ENCODE data around the gene SAP25.
"Not testable (repeated sequence)": the region's sequence is repeated elsewhere in the genome, so short reads cannot be mapped to it uniquely, and the experiment has no call there.

Gene SAP25

DNA sequence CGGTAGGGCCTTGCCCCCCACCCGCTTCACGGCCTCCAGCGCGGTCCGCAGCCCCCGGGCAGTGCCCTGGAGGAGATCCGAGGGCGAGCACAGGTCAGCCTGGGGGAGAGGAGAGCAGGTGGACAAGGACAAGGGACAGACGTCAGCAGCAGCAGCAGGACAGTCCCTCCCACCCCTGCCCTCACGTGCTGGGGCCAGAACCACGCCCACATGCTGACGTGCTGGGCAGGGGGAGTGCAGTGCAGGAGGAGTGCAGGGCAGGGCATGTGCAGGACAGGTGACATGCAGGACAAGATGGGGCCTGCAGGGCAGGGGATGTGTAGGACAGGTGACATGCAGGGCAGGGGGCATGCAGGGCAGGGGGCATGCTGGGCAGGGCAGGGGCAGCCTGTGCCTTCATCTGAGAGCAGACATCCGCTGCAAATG is 1.5 kb upstream of the SAP25 start:
- no peak for DNase-seq

DNA sequence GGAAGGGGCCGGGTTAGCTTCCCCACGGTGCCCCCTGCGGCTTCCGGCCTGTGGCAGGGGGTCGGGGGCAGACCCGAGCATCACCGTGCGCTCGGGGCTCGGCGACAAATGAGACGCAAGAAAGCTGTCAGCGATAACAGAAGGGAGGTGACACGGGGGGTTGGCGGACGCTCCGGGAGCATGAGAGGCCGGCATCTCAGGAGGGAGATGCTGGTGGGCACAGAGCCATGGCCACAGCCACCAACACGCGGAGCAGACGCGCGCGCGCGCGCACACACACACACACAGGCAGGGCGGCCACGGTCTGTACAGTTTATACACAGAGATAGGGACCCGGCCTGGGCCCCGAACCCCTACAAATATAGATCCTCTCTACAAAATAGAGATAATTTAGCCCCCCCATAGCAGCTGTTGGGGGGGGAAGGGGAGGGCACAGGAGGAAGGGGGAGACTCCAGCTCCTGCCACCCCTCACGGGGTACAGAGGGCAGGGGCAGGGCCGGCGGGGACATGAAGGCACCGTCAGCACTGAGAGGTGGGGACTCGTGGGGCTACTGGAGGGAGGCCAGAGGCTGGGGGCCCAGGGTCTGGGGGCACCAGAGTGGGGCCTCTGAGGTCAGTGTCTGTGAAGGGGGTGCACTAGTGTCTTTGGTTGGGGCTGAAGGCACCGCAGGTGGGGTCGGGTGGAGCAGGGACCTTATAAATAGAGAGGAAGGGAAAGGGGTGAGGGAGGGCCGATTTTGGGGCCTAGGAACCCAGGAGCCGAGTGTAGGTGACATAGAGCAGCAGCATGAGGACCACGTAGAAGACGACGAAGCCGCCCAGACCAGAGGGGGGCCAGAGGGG is 884 bp upstream of the SAP25 start:
- DNase-seq = no peak

DNA sequence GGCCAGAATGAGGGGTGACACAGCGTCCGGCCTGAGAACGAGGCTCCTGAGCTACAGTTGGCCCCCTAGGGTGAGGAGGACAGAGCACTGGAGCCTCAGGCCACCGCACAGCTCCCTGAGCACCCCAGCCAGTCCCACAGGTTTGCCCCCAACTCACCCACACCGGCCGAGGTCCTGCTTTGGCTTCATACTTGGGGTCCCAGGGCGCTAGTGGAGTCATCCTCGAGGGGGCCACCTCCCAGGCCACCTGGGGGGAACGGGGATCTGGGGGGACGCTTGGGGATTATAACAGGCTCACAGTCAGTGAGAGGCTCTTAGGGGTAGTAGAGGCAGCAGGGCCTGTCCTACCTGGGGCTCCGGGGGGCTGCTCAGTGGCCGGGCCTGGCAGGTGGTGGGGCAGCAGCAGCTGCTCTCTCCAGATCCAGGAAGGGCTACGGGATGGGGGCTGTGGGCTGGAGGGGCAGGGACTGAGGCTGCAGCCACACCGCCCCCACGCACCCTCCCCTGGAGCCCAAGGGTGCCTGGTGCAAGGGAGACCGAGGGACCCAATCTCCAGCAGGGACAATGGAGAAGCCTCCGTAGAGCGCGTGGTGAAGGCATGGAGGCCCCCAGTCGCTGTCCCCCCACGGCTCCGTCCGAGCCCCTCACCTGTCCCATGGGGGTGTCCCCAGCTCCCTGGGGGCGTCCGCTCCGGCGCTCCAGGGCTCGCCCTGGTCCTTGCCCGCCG is 588 bp downstream of the SAP25 start:
- DNase-seq = no peak

DNA sequence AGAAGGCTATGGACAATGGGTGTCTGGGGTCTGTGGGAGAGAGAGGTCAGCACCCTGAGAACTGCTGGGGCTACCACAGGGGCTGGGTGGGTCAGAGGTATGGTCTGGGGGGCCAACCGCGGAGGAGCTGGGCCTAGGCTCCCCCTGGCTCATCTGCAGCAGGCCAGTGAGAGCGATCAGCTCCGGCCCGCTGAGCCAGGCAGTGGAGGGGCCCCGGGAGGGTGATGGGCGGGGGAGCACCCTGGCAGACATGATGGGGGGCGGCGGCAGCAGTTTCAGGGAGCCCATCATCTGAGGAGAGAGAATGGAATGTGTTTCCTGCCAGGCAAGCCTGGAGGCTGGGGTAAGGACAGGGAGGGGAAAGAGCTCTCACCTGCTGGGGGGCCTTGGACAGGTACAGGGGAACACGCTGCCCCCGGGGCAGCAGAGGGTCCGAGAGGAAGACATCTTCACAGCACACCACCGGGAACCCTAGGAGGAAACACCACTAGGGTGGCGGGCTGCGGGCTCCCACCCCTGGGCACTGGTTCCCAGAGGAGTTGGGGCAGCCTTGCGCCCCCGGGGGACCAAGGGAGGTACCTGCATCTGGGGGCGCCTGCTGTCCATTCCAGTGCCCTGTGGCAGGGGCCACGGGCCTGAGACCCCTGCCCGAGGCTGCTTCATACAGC is 1.3 kb downstream of the SAP25 start:
- DNase-seq = no peak

DNA sequence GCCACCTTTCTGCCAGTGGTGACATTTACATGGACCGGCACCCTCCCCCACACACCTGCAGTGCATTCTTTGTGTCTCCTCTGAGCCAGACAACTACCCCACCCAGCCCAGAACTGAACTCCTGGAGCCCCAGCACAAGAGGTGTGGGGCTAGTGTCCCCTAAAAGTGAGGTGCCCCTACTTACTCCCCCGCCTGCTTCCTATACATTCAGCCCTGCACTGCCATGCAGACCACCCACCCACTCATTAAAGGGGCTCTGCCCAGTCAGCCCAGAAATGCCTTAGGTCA is 1.9 kb downstream of the SAP25 start:
- DNase-seq = no peak

DNA sequence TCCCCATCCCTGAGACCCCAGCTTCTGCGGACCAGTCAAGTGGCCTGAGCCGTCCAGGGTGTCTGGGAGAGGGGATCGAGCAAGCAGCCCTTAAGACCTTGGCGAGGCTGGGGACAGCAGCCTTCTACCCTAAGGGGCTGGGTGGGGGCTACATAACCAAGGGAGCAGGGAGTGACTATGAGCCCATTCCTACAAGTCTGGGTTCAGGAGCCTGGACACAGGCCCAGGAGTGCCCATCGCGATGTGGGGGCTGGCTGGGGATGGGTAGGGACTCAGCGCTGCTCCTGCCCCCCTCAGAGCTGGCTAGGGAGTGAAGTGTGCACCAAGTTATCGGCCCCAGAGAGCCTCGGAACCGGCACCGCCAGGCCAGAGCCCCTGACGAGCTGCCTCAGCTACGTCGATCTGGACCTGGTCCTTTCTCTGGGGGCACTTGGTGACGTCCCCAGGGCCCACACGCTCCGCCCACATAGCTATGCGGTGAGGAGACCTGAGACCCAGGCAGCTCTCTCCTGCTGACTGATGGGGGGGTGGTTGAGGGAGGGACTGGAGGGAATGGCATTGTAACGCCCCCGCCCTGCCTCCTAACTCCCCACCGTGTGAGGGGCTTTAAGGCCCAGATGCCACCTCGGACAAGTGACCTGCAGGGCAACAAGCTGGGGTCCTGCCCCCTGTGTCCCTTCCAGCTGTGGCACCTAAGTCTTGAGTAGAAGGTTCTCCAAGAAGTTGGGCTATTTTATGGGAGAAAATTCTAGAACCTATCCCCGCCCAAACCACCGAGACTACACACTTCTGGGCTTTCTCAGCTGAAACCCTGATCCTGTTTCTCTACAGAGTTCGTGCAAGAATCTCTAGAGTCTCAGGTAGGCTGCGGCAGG is 2.5 kb downstream of the SAP25 start:
- DNase-seq = peak in 1 of 2 experiments; percentile 39

DNA sequence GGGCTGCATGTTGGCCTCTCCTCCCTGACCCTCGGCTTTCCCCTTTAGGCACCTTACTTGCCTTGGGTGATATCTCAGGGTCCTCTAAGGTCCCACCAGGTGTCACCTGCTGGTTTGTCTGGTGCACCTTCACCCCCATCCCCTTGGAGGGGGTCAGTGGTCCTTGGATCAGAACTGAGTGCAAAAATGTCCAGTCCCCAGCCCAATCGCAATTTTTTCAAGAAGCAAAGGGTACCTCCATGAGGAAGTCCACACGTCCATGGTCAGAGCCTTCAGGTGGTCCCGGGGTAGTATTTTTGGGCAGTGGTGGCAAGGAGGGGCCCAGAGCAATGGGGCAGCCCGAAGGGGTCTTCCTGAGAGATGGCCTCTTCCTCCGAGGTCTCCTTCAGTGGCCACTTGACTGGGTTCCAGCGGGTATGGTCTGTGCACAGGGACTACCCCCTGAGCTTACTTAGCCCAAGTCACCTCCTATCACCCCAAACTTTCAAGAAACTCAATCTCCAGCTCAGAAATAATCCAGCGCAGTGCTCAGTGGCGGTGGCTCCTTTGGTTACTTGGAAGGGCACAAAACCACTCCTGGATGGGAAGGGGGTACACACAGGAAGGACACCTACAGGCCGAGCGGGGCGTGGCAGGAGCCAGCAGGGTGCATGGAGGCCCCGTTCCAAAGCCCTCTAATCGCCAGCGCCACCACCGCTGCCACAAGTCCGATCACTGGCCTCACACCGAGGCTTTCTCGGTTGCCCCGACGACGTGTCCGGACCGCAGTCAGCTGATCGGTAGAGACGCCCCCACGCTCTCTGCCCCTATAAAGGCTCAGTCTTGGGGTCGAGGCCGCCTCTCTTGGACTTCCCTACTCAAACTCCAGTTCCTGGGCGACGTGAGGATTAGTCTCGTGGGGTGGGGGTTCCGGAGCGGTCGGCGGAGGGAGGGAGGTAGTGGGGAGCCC is 4.5 kb downstream of the SAP25 start:
- DNase-seq = peak; percentile 70 to 72

DNA sequence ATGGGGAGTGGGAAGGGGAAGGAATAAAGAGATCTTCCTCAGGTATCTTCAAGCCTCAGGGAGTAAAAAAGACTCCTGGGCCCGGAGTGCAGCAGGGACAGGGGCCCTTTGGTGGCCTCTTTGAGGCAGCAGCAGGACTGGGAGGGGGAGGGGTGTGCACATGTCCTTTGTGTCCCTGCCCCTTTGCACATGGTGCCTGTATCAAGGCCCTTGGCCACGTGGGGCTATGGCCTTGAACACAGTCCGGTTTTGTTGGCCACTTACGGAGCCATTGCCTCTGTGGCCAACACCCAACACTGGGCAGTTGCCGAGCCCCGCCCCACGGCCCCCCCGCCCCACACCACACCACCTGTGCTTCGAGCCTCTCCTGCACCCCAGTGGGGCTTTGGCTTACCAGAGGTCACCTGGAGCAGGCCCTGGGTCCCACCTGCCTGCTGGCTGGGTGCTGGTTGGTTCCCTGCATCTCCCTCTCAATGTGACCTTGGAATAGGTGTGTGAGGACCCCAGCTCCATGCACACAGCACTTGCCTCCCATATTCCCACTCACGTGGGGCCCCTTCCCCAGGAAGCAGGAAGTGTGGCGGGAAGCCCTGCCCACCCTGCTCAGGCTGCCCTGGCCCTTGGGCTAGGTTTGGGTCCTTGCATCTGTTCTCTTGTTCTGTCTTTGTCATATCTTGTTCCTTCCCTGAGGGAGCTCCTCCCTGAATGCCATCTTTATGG is 5.4 kb downstream of the SAP25 start:
- DNase-seq = no peak

DNA sequence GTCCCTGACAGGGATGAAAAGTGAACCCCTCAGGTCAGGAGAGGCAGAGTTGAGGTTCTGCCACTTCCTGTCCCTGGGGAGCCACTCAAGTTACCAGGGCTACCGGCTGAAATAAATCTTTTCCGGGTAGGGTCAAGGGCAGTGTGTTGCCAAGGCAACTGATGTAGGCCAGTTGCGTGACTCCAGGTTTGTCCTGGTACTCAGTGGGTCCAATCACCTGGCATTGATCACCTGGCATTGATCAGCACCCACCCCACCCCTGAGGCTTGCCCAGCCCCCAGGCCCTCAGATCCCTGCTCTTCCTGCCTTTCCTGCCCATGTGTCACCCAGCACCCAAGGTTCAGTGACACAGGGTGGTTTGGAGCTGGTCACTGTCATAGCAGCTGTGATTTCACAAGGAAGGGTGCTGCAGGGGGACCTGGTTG is 5.9 kb downstream of the SAP25 start:
- no peak for DNase-seq

DNA sequence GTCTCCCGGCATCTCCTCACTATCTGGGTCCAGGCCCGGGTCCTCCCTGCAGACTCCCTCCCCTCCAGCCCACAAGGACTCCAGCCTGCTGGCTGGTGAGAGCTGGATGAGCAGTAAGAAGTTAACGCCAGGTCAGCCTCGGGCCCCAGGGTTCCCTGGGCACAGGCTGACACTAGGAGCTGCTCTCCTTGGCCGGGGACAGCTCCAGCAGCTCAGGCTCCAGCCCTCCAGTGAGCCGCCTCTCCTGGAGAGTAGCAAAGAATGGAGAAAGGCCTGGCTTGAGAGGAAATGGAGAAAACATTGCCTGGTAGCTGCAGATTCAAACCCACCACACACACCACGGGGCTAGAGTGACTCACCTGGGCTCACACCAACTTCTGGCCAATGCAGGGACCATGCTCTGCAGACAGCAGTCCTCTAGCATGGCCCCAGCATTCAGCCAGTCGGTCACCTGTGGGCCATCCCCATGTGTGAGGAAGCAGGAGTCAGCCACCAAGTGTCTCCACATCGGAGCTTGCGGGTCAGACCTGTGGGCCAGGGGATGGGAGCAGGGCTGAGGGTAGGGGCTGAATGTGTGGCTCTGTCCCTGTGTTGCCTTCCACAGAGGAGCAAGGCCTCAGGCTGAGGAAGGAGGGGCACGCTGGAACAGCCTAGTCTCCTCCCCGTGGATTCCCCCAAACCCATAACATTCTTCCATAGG is 6.5 kb downstream of the SAP25 start:
- no peak for DNase-seq

DNA sequence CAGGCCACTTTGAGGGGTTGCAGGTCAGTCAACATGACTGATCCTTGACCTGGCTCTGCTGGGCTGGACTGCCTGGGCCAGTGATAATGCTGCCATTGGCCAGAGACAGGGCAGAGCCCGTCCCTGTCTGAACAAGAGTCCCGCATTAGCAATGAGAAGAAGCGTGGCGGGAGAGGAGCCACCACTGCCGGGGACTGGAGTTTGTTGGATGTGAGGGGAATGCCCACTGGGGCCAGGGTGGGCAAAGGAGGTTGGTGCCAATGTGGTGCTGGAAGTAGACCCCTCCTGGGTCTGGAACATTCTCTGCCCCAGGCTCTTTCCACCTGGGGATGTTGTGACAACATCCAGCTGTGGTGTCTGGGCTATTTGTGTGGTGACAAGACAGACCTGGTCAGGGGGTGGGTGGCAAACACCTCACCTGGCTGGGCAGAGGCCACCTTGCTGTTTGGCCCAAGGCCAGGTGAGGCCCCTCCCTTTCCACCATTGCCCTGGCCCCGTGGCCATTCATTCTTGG is 7.6 kb downstream of the SAP25 start:
- DNase-seq = no peak

DNA sequence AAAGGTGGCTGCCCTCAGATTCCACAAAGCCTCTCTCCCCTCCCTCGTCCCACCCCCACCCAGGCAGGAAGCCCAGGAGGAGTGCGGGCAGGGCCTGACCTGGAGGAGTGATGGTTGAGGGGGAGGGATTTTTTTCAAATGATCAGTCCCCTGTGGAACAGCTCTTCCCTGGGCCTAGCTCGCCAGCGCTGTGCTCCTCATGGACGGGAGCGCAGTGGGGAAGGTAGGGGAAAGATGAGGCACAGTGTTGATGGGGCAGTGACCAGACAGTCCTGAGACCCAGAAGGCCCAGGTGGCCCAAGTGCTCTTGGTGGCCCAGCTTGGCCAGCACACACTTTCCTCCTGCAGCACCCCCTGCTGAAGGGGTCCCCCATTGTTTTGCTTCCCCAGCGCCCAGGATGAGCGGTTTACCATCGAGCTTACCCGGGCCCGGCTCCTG is 8.5 kb downstream of the SAP25 start:
- DNase-seq = no peak

DNA sequence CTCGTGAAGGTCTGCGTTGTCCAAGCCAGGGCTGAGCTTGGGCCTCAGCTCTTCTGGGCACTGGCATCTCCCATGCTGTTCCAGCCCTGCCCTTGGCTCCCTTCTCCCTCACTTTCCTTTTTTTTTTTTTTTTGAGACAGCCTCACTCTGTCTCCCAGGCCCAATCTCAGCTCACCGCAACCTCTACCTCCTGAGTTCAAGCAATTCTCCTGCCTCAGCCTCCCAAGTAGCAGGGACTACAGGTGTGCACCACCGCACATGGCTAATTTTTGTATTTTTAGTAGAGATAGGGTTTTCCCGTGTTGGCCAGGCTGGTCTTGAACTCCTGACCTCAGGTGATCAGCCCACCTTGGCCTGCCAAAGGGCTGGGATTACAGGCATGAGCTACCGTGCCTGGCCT is 9.3 kb downstream of the SAP25 start:
- DNase-seq = not testable (repeated sequence)

DNA sequence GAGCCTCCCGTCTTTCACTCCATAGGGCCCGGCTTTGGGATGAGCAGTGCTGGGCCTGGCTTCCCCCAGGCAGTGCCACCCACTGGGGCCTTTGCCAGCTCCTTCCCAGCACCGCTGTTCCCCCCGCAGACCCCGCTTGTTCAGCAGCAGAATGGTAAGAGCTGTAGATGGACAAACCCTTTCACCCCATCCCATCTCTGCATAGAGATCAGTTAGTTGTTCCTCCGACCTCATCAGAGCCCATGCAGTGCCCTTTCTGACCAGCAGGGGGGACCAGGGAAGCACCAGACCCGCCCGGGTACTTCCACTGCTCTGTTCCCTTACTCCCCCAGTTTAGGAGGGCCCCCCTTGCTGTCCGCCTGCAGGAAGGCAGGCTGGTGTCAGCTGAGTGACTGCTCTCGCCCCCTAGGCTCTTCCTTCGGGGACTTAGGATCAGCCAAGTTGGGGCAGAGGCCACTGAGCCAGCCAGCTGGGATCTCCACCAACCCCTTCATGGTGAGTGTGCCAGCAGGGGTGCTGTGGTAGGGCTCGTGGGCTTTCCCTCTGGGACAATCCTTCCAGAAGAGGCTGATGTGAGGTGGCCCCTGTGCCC is 9.8 kb downstream of the SAP25 start:
- peak; percentile 89 to 90 for DNase-seq

DNA sequence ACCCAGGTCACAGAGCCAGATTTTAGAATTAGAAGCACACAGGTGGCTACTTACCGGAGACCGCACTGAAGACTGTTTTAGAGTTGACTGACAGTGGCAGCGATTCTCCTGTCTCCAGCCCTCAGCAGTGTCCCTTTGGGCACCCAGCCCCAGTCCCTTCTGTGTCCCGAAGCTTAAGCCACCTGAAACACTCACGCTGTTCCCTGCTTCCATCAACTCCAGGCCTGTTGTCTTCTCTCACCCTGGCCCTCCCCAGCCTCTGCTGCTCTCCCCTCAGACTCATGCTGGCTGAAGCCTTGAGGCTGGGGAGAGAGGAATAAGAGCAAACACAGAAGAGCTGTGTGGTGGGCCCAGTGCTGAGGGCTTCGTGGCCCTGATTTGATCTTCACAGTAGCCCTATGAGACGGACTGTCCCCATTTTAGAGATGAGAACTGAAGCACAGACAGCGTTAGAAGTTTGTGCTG is 10.6 kb downstream of the SAP25 start:
- no peak for DNase-seq

DNA sequence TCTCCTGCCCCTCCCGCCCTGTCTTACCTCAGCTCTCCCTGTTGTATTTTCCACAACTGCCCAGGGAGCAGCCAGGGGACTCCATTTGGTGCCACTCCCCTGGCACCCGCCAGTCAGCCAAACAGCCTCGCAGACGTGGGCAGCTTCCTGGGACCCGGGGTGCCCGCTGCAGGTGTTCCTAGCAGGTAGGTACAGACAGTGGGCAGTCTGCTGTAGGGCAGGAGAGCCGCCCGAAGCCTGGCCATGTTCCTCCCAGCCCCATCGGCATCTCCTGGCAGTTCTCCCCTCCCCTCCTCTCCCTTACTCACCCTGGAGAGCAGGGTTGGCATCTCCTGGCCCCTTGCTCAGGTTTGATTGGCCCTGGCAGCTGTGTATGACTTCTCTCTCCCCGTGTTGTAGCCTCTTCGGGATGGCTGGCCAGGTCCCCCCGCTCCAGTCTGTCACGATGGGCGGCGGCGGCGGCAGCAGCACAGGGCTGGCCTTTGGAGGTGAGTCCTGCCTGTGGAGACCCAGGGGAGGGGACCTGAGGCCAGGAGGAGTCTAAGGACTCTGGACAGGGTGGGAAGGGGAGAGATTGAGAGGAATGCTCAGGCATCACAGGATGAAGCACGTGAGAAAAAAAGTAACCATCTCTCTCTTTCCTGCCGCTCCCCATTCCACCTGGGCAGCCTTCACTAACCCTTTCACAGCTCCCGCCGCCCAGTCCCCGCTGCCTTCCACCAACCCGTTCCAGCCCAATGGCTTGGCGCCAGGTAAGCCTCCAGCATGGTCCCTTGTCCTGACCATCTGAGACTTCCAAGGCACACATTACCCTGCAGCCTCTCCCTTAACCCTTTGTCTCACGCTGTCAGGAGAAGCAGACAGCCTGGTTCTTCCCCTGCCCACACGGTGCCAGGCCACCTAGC is 11.3 kb downstream of the SAP25 start:
- no peak for DNase-seq

DNA sequence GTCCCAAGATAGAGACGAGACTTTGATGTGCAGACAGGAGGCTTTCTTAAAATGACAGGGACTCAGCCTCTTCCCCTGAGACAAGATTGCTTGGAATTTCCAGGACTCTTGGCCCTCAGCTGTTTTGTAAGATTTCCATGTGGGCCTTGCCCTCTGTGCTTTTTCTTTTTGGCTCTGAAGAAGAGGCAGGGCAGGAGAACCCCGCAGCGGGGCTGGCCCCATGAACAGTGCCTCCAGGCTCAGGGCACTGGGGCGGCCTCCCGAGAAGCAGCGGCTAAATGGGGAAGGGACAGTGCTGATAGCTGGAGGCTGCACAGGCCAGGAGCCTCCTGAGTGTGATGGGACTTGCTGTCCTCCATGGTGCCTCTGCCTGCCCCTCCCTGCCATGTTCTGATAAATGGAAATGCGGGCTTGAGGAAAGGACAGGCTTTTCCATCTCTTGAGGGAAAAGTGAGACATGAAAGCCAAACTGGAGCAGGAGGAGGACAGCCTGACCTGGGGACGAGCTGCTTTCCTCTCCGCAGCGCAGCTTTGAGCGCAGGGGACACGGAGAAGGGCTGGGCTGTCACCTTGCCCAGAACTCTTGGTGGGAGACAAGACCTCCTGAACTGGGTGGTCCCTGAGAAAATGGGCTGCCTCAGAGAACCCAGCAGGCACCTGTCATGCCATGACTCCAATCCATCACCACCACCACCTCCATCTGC is 12.1 kb downstream of the SAP25 start:
- no peak for DNase-seq

DNA sequence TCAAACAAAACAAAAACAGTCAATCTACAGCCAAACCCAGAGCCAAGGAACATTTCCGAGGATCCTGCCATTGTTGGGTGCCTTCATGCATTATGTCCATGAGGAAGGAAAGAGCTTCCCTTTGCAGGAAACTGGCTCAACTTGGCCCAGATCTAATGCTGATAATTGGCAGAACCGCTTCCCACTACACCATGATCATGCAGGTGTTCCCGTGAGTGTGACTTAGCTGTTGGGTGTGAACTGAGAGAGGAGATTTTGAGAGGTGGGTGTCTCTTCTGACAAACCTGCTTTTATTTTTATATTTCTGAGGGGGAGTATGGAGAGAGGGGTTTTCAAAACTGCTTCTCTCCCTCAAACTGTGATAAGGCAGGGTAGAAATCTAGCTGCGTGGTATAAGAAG is 14.6 kb downstream of the SAP25 start:
- no peak for DNase-seq

Data from activated T-cell treated with anti-CD3 and anti-CD28 coated beads, Interleukin-2, amount 50 U/mL, for 48 hours (primary cell).